Cardiac muscle cell (in vitro differentiated cells and primary cell): ENCODE measurements around the gene COL4A1. TPM values are rescaled to one million over a fixed set of nuclear protein-coding genes. Genes with fewer than 3 reads are reported as not detected.

Source experiments
- DNase-seq, 2 donors: peaks; one replicate each; pipeline versions ENCODE4 v3.0.0 to v3.0.0-alpha.2; 2010 to 2017; ENCODE audit warnings: low read depth in 1 of 2, low spot score in 1 of 2
- H3K27ac ChIP-seq: fragments of 200-600 bp; sonication (generic); 2 replicates; pipeline ENCODE4 v1.5.1; 2016
- H3K27me3 ChIP-seq: fragments of 200-600 bp; sonication (generic); 2 replicates; pipeline ENCODE4 v1.6.0; 2016; ENCODE audit warnings: control low read depth
- H3K36me3 ChIP-seq: fragments of 200-600 bp; sonication (generic); 2 replicates; pipeline ENCODE4 v1.5.1; 2016; ENCODE audit warnings: control low read depth
- H3K4me1 ChIP-seq: fragments of 200-600 bp; sonication (generic); 2 replicates; pipeline ENCODE4 v1.8.1; 2017; ENCODE audit warnings: low read depth, mild to moderate bottlenecking, mixed run types
- H3K4me3 ChIP-seq: fragments of 200-600 bp; sonication (generic); 2 replicates; pipeline ENCODE4 v1.5.1; 2016; ENCODE audit warnings: mild to moderate bottlenecking
- H3K9me3 ChIP-seq: fragments of 200-600 bp; sonication (generic); 2 replicates; pipeline ENCODE4 v1.5.1; 2017; ENCODE audit warnings: low read depth, mild to moderate bottlenecking, control low read depth
- polyA plus RNA-seq: library from polyadenylated mRNA; unstranded; fragments of >200 nt; fragmentation: Nextera tagmentation; extraction: Ambion mirVana; gene quantifications from 2 replicates; pipeline ENCODE4 v1.2.1, GENCODE V29; 2016
- total RNA-seq: library from RNA; depleted of rRNA; stranded (reverse); fragments of >200 nt; gene quantifications from 2 replicates; pipeline ENCODE4 v1.2.3, GENCODE V29; 2016
- TF ChIP-seq, protein P1 (sequence below): IDR thresholded peaks from 2 replicates; pipeline ENCODE4 v1.5.1; 2012; ENCODE audit warnings: low read depth, mild to moderate bottlenecking, low read length

Gene COL4A1
- total and polyA plus RNA-seq, 2 experiments from 2014 or later = 73.9 to 171 TPM

- no peak overlapping the region for H3K4me3 ChIP-seq
- H3K36me3 ChIP-seq = peaks cover 7% of the 10 kb centered on the region
- no peaks in the 10 kb centered on the region for H3K9me3 ChIP-seq
- no peaks in the 10 kb centered on the region for H3K27me3 ChIP-seq
- DNase-seq = no peak
- TF ChIP-seq, protein P1, sequence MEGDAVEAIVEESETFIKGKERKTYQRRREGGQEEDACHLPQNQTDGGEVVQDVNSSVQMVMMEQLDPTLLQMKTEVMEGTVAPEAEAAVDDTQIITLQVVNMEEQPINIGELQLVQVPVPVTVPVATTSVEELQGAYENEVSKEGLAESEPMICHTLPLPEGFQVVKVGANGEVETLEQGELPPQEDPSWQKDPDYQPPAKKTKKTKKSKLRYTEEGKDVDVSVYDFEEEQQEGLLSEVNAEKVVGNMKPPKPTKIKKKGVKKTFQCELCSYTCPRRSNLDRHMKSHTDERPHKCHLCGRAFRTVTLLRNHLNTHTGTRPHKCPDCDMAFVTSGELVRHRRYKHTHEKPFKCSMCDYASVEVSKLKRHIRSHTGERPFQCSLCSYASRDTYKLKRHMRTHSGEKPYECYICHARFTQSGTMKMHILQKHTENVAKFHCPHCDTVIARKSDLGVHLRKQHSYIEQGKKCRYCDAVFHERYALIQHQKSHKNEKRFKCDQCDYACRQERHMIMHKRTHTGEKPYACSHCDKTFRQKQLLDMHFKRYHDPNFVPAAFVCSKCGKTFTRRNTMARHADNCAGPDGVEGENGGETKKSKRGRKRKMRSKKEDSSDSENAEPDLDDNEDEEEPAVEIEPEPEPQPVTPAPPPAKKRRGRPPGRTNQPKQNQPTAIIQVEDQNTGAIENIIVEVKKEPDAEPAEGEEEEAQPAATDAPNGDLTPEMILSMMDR = no peak
- no peak overlapping the region for H3K27ac ChIP-seq
- H3K4me1 ChIP-seq = no peaks in the 10 kb centered on the region
These were observed 155.5 kb downstream of the COL4A1 start for GRCh38 chr13:110151462-110151861.

DNA sequence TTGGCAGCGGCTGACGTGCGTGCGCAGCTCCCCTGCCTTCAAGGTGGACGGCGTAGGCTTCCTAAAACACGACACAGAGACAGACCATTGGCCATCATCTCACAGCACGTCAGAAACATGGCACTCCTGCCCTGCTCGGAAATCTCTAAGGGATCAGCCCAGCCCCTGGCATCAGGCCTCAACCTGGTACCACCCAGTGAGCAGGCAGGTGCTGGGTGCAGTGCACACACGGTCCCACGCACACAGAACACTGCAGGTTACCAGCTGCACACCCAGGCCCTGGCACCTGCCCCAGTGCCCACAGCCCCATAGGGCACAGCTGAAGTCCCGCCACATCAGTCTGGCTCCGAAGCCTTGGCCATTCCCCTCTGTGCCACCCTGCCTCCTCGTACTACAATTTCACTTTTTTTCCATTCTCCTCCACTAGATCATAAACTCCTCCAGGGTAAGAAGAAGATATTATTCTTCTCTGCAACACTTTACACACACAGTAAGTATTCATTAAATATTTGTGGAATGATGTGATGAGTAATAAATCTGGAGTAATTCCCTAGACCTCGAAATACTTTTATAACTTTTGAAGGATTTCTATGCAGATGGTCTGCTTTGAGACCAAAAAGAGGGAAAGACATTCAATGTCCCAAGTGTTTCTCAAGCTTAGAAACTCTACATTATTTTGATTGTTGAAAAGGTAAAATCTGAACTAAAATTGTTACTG, 156.4 kb downstream of the COL4A1 start:
- Histone ChIP-seq H3K36me3 (peaks cover 7% of the 10 kb centered on the region), H3K4me1 (no peaks in the 10 kb centered on the region), H3K27me3 (no peaks in the 10 kb centered on the region), H3K4me3 (no peak overlapping the region), H3K27ac (no peak overlapping the region), H3K9me3 (no peaks in the 10 kb centered on the region)
- TF ChIP-seq, protein P1 = no peak
- DNase-seq = peak in 1 of 2 donors; percentile 27

DNA sequence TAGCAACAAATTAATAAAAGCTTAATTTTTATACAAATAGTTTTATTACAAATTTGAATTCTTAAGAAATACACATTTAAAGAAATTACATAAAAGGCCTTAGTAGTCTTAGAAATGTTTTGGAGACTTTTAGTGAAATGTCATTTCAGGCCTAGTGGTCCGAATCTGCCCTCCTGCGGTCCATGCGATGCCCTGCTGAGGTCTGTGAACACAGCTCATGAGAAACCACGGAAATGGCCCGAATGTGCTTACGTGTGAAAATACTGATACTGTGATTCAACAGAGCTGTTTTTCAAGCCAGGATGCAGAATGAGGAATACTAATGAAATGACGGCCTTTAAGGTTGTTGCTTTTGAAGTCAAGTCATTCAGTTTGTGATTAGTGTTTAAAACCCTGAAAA, 157.9 kb downstream of the COL4A1 start:
- TF ChIP-seq, protein P1 = no peak
- H3K27me3 ChIP-seq = no peaks in the 10 kb centered on the region
- H3K9me3 ChIP-seq = no peaks in the 10 kb centered on the region
- peaks cover 7% of the 10 kb centered on the region for H3K36me3 ChIP-seq
- no peak for DNase-seq
- no peaks in the 10 kb centered on the region for H3K4me1 ChIP-seq
- no peak overlapping the region for H3K4me3 ChIP-seq
- no peak overlapping the region for H3K27ac ChIP-seq

DNA sequence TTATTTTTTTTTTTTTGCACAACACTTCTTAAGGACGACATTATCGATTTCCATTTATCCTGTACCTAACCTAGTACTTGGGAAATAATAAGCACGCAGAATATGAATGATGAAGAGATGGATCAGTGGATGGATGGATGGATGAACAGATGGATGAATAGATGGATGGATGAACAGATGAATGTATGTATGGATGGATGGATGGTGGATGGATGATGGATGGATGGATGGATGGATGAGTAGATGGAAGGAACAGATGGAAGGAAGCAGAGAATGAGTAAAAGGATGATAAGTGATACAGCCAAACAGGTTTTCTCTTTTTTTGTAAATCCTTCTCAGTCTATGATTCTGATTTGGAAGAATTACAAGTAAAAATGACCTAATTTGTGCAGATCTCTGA, 166.9 kb downstream of the COL4A1 start:
- DNase-seq = no peak
- TF ChIP-seq, protein P1 = no peak
- H3K4me3 ChIP-seq = no peak overlapping the region

DNA sequence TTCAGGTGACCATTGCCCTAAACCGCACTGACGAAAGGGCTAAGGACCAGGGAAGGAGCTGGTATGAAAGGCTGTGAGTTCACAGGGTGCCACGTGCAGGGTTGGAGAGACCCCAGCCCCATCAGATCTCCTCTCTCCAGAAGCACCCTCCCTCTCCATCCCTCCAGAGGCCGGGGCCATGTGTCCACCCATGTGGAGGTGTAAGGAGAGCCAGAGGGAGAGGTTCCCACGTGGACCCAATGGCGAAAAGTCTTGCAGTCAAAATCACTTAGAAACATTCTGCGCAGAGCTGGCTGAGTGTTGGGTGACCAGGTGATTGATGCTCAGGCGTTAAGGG, 168.3 kb downstream of the COL4A1 start:
- H3K4me3 ChIP-seq = peak overlapping the region; percentile 59
- DNase-seq = no peak
- H3K4me1 ChIP-seq = peaks cover 26% of the 10 kb centered on the region
- H3K9me3 ChIP-seq = no peaks in the 10 kb centered on the region
- H3K27me3 ChIP-seq = peaks cover 14% of the 10 kb centered on the region
- H3K27ac ChIP-seq = no peak overlapping the region
- TF ChIP-seq, protein P1 = no peak
- H3K36me3 ChIP-seq = no peaks in the 10 kb centered on the region

More for the DNA sequence above, 166.9 kb downstream of the COL4A1 start:
- no peaks in the 10 kb centered on the region for H3K9me3 ChIP-seq
- H3K27ac ChIP-seq = no peak overlapping the region
- H3K36me3 ChIP-seq = no peaks in the 10 kb centered on the region
- H3K4me1 ChIP-seq = peaks cover 17% of the 10 kb centered on the region
- peaks cover 14% of the 10 kb centered on the region for H3K27me3 ChIP-seq
